WTC11 (cell line): Measurements from ENCODE around the gene CTIF.

Source experiments
- CTCF ChIP-seq: fragments of 200-600 bp; IDR thresholded peaks from 2 replicates; pipeline ENCODE4 v1.8.0; 2022; ENCODE audit warnings: antibody characterized with exemption
- E2F5 ChIP-seq: sonication (generic); formaldehyde crosslinking; IDR thresholded peaks from 2 replicates; pipeline ENCODE4 v1.8.1; 2022; ENCODE audit warnings: mild to moderate bottlenecking, moderate library complexity, missing genetic modification reagents
- NFE2L1 ChIP-seq: sonication (generic); formaldehyde crosslinking; IDR thresholded peaks from 2 replicates; pipeline ENCODE4 v1.8.1; 2023; ENCODE audit warnings: missing genetic modification reagents
- ZSCAN18 ChIP-seq: fragments of 250-450 bp; sonication (Bioruptor Pico); IDR thresholded peaks from 2 replicates; pipeline ENCODE4 v2.1.2; 2022; ENCODE audit warnings: mild to moderate bottlenecking, moderate library complexity

GRCh38 chr18:48631851-48632250, 93.0 kb downstream of the CTIF start:
- no peak for TF ChIP-seq CTCF
- TF ChIP-seq NFE2L1 (CRISPR knock-in tag), result no peak
- no peak for TF ChIP-seq ZSCAN18 (CRISPR knock-in tag)
- no peak for TF ChIP-seq E2F5 (CRISPR knock-in tag)
